GM12878 (cell line): ENCODE measurements around the gene CS.

Experiments
- ATF2 ChIP-seq: IDR thresholded peaks from 2 replicates; pipeline ENCODE4 v1.6.1; 2012; ENCODE audit warnings: low read length, inconsistent platforms
- ATF3 ChIP-seq: IDR thresholded peaks from 2 replicates; pipeline ENCODE4 v1.6.1; 2011; ENCODE audit warnings: low read depth, mild to moderate bottlenecking, low read length, moderate library complexity, borderline replicate concordance; ENCODE audit errors: extremely low read depth
- ETV6 ChIP-seq, 2 experiments: fragments of 450-650 bp in 1 of 2; IDR thresholded peaks in 1 of 2; conservative IDR thresholded peaks in 1 of 2; 2 replicates each; pipeline ENCODE4 v1.6.1; 2014; ENCODE audit warnings: antibody characterized with exemption in 1 of 2, borderline replicate concordance in 1 of 2, low read depth in 1 of 2, mild to moderate bottlenecking in 1 of 2, moderate library complexity in 1 of 2
- KDM1A ChIP-seq: fragments of 200-600 bp; sonication (generic); IDR thresholded peaks from 2 replicates; pipeline ENCODE4 v1.6.1; 2016; ENCODE audit warnings: borderline replicate concordance
- POLR2A ChIP-seq: IDR thresholded peaks from 2 replicates; pipeline ENCODE4 v1.6.1; 2011; ENCODE audit warnings: low read depth, mild to moderate bottlenecking, low read length
- POLR2AphosphoS5 ChIP-seq: IDR thresholded peaks from 2 replicates; pipeline ENCODE4 v1.6.1; 2011; ENCODE audit warnings: mild to moderate bottlenecking, low read length, inconsistent platforms
- TF ChIP-seq, protein P1 (sequence below): IDR thresholded peaks from 2 replicates; pipeline ENCODE4 v1.6.1; 2012; ENCODE audit warnings: improper control_type of control experiment, low read depth, low read length; ENCODE audit not compliant: insufficient replicate concordance
- TF ChIP-seq, protein P2 (sequence below), 3 experiments: IDR thresholded peaks in 2 of 3; conservative IDR thresholded peaks in 1 of 3; 2 replicates each; pipeline ENCODE4 v1.5.1; 2011; ENCODE audit warnings: low read depth in 3 of 3, low read length in 3 of 3, mild to moderate bottlenecking in 3 of 3, control low read depth in 2 of 3, moderate library complexity in 2 of 3, inconsistent platforms in 1 of 3, mixed read lengths in 1 of 3; ENCODE audit not compliant: control insufficient read depth in 2 of 3, insufficient read depth in 1 of 3; ENCODE audit errors: extremely low read depth in 1 of 3

GRCh38 chr12:56286044-56286830 lies 13.9 kb downstream of the CS start:
- TF ChIP-seq, protein P1, sequence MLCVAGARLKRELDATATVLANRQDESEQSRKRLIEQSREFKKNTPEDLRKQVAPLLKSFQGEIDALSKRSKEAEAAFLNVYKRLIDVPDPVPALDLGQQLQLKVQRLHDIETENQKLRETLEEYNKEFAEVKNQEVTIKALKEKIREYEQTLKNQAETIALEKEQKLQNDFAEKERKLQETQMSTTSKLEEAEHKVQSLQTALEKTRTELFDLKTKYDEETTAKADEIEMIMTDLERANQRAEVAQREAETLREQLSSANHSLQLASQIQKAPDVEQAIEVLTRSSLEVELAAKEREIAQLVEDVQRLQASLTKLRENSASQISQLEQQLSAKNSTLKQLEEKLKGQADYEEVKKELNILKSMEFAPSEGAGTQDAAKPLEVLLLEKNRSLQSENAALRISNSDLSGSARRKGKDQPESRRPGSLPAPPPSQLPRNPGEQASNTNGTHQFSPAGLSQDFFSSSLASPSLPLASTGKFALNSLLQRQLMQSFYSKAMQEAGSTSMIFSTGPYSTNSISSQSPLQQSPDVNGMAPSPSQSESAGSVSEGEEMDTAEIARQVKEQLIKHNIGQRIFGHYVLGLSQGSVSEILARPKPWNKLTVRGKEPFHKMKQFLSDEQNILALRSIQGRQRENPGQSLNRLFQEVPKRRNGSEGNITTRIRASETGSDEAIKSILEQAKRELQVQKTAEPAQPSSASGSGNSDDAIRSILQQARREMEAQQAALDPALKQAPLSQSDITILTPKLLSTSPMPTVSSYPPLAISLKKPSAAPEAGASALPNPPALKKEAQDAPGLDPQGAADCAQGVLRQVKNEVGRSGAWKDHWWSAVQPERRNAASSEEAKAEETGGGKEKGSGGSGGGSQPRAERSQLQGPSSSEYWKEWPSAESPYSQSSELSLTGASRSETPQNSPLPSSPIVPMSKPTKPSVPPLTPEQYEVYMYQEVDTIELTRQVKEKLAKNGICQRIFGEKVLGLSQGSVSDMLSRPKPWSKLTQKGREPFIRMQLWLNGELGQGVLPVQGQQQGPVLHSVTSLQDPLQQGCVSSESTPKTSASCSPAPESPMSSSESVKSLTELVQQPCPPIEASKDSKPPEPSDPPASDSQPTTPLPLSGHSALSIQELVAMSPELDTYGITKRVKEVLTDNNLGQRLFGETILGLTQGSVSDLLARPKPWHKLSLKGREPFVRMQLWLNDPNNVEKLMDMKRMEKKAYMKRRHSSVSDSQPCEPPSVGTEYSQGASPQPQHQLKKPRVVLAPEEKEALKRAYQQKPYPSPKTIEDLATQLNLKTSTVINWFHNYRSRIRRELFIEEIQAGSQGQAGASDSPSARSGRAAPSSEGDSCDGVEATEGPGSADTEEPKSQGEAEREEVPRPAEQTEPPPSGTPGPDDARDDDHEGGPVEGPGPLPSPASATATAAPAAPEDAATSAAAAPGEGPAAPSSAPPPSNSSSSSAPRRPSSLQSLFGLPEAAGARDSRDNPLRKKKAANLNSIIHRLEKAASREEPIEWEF, result no peak
- TF ChIP-seq, protein P2, sequence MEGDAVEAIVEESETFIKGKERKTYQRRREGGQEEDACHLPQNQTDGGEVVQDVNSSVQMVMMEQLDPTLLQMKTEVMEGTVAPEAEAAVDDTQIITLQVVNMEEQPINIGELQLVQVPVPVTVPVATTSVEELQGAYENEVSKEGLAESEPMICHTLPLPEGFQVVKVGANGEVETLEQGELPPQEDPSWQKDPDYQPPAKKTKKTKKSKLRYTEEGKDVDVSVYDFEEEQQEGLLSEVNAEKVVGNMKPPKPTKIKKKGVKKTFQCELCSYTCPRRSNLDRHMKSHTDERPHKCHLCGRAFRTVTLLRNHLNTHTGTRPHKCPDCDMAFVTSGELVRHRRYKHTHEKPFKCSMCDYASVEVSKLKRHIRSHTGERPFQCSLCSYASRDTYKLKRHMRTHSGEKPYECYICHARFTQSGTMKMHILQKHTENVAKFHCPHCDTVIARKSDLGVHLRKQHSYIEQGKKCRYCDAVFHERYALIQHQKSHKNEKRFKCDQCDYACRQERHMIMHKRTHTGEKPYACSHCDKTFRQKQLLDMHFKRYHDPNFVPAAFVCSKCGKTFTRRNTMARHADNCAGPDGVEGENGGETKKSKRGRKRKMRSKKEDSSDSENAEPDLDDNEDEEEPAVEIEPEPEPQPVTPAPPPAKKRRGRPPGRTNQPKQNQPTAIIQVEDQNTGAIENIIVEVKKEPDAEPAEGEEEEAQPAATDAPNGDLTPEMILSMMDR (IDR thresholded peaks at IDR 0.05 in 2 of 3, conservative IDR thresholded peaks at IDR 0.05 in 1 of 3; ENCODE audit: control insufficient read depth in 2 of 3, extremely low read depth in 1 of 3, insufficient read depth in 1 of 3, low read depth in 3 of 3, low read length in 3 of 3), result no peak
- TF ChIP-seq ATF3 (no peak), ATF2 (no peak), KDM1A (no peak), ETV6 (conservative IDR thresholded peaks at IDR 0.05 in 1 of 2, IDR thresholded peaks at IDR 0.05 in 1 of 2; ENCODE audit: borderline replicate concordance in 1 of 2, low read depth in 1 of 2) (no peak), POLR2AphosphoS5 (no peak), POLR2A (no peak)
